Measurements from ENCODE around the gene PPP1R2B.

DNA sequence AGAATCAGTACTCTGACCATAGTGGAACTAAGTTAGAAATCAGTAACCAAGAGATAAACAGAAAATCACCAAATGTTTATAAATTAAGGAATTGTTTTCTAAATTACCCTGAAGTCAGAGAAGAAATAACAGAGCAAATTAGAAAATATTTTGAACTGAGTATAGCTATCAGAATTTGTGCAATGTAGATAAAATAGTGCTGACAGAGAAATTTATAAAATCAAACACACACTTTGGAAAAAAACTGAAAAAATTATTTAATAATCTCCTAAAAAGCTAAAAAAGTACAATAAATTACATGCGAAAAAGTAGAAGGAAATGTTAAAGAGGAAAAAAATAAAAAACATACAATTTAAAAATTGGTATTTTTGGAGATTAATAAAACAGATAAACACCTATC, 37.1 kb upstream of the PPP1R2B start:
- TF ChIP-seq, protein P1, sequence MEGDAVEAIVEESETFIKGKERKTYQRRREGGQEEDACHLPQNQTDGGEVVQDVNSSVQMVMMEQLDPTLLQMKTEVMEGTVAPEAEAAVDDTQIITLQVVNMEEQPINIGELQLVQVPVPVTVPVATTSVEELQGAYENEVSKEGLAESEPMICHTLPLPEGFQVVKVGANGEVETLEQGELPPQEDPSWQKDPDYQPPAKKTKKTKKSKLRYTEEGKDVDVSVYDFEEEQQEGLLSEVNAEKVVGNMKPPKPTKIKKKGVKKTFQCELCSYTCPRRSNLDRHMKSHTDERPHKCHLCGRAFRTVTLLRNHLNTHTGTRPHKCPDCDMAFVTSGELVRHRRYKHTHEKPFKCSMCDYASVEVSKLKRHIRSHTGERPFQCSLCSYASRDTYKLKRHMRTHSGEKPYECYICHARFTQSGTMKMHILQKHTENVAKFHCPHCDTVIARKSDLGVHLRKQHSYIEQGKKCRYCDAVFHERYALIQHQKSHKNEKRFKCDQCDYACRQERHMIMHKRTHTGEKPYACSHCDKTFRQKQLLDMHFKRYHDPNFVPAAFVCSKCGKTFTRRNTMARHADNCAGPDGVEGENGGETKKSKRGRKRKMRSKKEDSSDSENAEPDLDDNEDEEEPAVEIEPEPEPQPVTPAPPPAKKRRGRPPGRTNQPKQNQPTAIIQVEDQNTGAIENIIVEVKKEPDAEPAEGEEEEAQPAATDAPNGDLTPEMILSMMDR (conservative IDR thresholded peaks at IDR 0.05), result no peak
- TF ChIP-seq EZH2 (IDR thresholded peaks at IDR 0.05; ENCODE audit: low read depth), result no peak
